Caco-2 (cell line): Measurements from ENCODE around the gene IGSF23. TPM values are rescaled to one million over a fixed set of nuclear protein-coding genes. Genes with fewer than 3 reads are reported as not detected.

Experiments used
- BruUV-seq: library from RNA; stranded (reverse); fragments of 400-500 nt; replicated peaks from 2 replicates; lab custom pipeline; 2021; lab: Mats Ljungman, UMichigan
- CTCF ChIA-PET: fragments of 300-600 bp; sonication (Branson Sonifier 250); formaldehyde crosslinking; loops from one replicate; lab custom pipeline; 2022; ENCODE audit warnings: antibody characterized with exemption; lab: Charles Lee
- POLR2A ChIA-PET: fragments of 300-600 bp; sonication (Branson Sonifier 250); formaldehyde crosslinking; loops from one replicate; lab custom pipeline; 2022; ENCODE audit warnings: antibody characterized with exemption; lab: Charles Lee
- DNase-seq, 2 experiments: peaks; one replicate each; pipeline versions ENCODE4 v3.0.0 to v3.0.0-alpha.2; 2020 to 2022
- H3K27me3 ChIP-seq: replicated peaks from 2 replicates; pipeline ENCODE4 v1.6.0; 2011; ENCODE audit warnings: low read length; ENCODE audit not compliant: control insufficient read depth, insufficient read depth
- H3K36me3 ChIP-seq: 2 replicates; pipeline ENCODE4 v1.5.1; 2011; ENCODE audit warnings: low read length; ENCODE audit not compliant: control insufficient read depth, insufficient read depth
- H3K4me1 ChIP-seq: fragments of 250-450 bp; sonication (Bioruptor Pico); 2 replicates; pipeline ENCODE4 v1.5.1; 2020; ENCODE audit warnings: mild to moderate bottlenecking
- H3K4me3 ChIP-seq: 2 replicates; pipeline ENCODE4 v1.5.1; 2011; ENCODE audit warnings: low read depth, mild to moderate bottlenecking, control low read depth, low read length
- H3K9me3 ChIP-seq: fragments of 250-450 bp; sonication (Bioruptor Pico); 2 replicates; pipeline ENCODE4 v1.5.1; 2020; ENCODE audit warnings: mild to moderate bottlenecking, moderate library complexity
- H3K27ac Mint-ChIP-seq: one replicate; pipeline ENCODE4 v1.8.0; 2022; ENCODE audit warnings: mixed read lengths; ENCODE audit not compliant: unreplicated experiment
- H3K27me3 Mint-ChIP-seq: one replicate; pipeline ENCODE4 v1.8.0; 2022; ENCODE audit warnings: mixed read lengths; ENCODE audit not compliant: insufficient read depth, unreplicated experiment
- H3K36me3 Mint-ChIP-seq: one replicate; pipeline ENCODE4 v1.8.0; 2022; ENCODE audit warnings: mild to moderate bottlenecking, mixed read lengths; ENCODE audit not compliant: insufficient read depth, unreplicated experiment
- H3K4me1 Mint-ChIP-seq: one replicate; pipeline ENCODE4 v1.8.0; 2022; ENCODE audit warnings: low read depth, mixed read lengths; ENCODE audit not compliant: unreplicated experiment
- H3K4me3 Mint-ChIP-seq: one replicate; pipeline ENCODE4 v1.8.0; 2022; ENCODE audit warnings: mild to moderate bottlenecking, moderate library complexity, mixed read lengths; ENCODE audit not compliant: unreplicated experiment
- H3K9me3 Mint-ChIP-seq: one replicate; pipeline ENCODE4 v1.8.0; 2022; ENCODE audit warnings: mixed read lengths; ENCODE audit not compliant: unreplicated experiment
- CTCF ChIP-seq, 2 experiments: fragments of 200-600 bp in 1 of 2; IDR thresholded peaks; 1 replicate in 1 of 2; 2 replicates in 1 of 2; pipeline versions ENCODE4 v1.5.1 to v1.8.0; 2011 to 2022; ENCODE audit warnings: antibody characterized with exemption in 1 of 2, control low read depth in 1 of 2, inconsistent platforms in 1 of 2, low read depth in 1 of 2, low read length in 1 of 2, mild to moderate bottlenecking in 1 of 2, moderate library complexity in 1 of 2; ENCODE audit not compliant: insufficient read depth in 1 of 2, severe bottlenecking in 1 of 2, unreplicated experiment in 1 of 2
- intact Hi-C: fragments of 100-400 bp; cut with micrococcal nuclease; formaldehyde crosslinking; loops from one replicate; pipeline ENCODE4 v1.10.0; 2022; ENCODE audit not compliant: unreplicated experiment
- total RNA-seq: library from RNA; stranded (reverse); gene quantifications from 2 replicates; pipeline ENCODE4 v1.2.3, GENCODE V29; 2022

The IGSF23 gene
- total RNA-seq, 1 experiment from 2014 or later = 3.9 TPM

GRCh38 chr19:44615863-44616247, 2.5 kb downstream of the IGSF23 start:
- Mint-ChIP-seq H3K9me3 (no peaks in the 10 kb centered on the region), H3K27ac (peak overlapping the region; percentile 78), H3K4me1 (peaks cover 19% of the 10 kb centered on the region), H3K4me3 (no peak overlapping the region), H3K36me3 (no peaks in the 10 kb centered on the region), H3K27me3 (no peaks in the 10 kb centered on the region)
- TF ChIP-seq CTCF (IDR thresholded peaks at IDR 0.05; ENCODE audit: insufficient read depth in 1 of 2, low read depth in 1 of 2, low read length in 1 of 2, severe bottlenecking in 1 of 2, unreplicated experiment in 1 of 2) = no peak
- intact Hi-C loops = loop anchor here (1.0 kb wide), 2 partner anchors 26 to 27 kb away; partner anchors contain the start of gene PVR
- CTCF ChIA-PET = interaction anchor here (0.6 to 1.4 kb wide), 12 partner anchors 11 to 193 kb away, joined by 3 to 9 read pairs (median 3); no protein-coding TSS in a partner anchor
- no peak for DNase-seq
- no TSS peak for BruUV-seq
- Histone ChIP-seq H3K36me3 (peaks cover 2% of the 10 kb centered on the region; the same call in 1 of the 2 replicates), H3K27me3 (no peaks in the 10 kb centered on the region), H3K9me3 (no peaks in the 10 kb centered on the region), H3K4me1 (peaks cover 55% of the 10 kb centered on the region), H3K4me3 (no peak overlapping the region)
- POLR2A ChIA-PET = interaction anchor here (0.7 to 1.4 kb wide), 4 partner anchors 8 to 1279 kb away, joined by 3 to 6 read pairs (median 5); partner anchors contain the start of gene PVR

GRCh38 chr19:44617110-44617880, 3.9 kb downstream of the IGSF23 start:
- Mint-ChIP-seq H3K27ac (no peak overlapping the region), H3K4me3 (no peak overlapping the region), H3K36me3 (no peaks in the 10 kb centered on the region), H3K9me3 (no peaks in the 10 kb centered on the region), H3K4me1 (peaks cover 19% of the 10 kb centered on the region), H3K27me3 (no peaks in the 10 kb centered on the region)
- H3K36me3 ChIP-seq = peaks cover 2% of the 10 kb centered on the region; the same call in 1 of the 2 replicates
- no peak overlapping the region for H3K4me3 ChIP-seq
- no peaks in the 10 kb centered on the region for H3K27me3 ChIP-seq
- H3K4me1 ChIP-seq = peaks cover 42% of the 10 kb centered on the region
- intact Hi-C loops = no loop called here
- no peak for DNase-seq
- no peak for TF ChIP-seq CTCF (IDR thresholded peaks at IDR 0.05; ENCODE audit: insufficient read depth in 1 of 2, low read depth in 1 of 2, low read length in 1 of 2, severe bottlenecking in 1 of 2, unreplicated experiment in 1 of 2)
- no TSS peak for BruUV-seq
- no peaks in the 10 kb centered on the region for H3K9me3 ChIP-seq
- CTCF ChIA-PET = interaction anchor here (1.3 kb wide), 1 partner anchor 18 kb away, joined by 4 read pairs; no protein-coding TSS in a partner anchor
- POLR2A ChIA-PET = interaction anchor here (0.6 kb wide), 1 partner anchor 113 kb away, joined by 4 read pairs; no protein-coding TSS in a partner anchor

GRCh38 chr19:44618640-44619357, 5.4 kb downstream of the IGSF23 start:
- Histone ChIP-seq H3K27me3 (no peaks in the 10 kb centered on the region), H3K4me1 (peaks cover 27% of the 10 kb centered on the region), H3K9me3 (no peaks in the 10 kb centered on the region), H3K4me3 (no peak overlapping the region), H3K36me3 (peaks cover 2% of the 10 kb centered on the region; the same call in 1 of the 2 replicates)
- Mint-ChIP-seq H3K36me3 (no peaks in the 10 kb centered on the region), H3K4me1 (peaks cover 3% of the 10 kb centered on the region), H3K4me3 (no peak overlapping the region), H3K27me3 (no peaks in the 10 kb centered on the region), H3K27ac (no peak overlapping the region), H3K9me3 (no peaks in the 10 kb centered on the region)
- POLR2A ChIA-PET = no interaction called here
- CTCF ChIA-PET = no interaction called here
- DNase-seq = no peak
- no TSS peak for BruUV-seq
- intact Hi-C loops = no loop called here
- TF ChIP-seq CTCF (IDR thresholded peaks at IDR 0.05; ENCODE audit: insufficient read depth in 1 of 2, low read depth in 1 of 2, low read length in 1 of 2, severe bottlenecking in 1 of 2, unreplicated experiment in 1 of 2) = no peak
